Measurements from ENCODE around the gene QRFP.

DNA sequence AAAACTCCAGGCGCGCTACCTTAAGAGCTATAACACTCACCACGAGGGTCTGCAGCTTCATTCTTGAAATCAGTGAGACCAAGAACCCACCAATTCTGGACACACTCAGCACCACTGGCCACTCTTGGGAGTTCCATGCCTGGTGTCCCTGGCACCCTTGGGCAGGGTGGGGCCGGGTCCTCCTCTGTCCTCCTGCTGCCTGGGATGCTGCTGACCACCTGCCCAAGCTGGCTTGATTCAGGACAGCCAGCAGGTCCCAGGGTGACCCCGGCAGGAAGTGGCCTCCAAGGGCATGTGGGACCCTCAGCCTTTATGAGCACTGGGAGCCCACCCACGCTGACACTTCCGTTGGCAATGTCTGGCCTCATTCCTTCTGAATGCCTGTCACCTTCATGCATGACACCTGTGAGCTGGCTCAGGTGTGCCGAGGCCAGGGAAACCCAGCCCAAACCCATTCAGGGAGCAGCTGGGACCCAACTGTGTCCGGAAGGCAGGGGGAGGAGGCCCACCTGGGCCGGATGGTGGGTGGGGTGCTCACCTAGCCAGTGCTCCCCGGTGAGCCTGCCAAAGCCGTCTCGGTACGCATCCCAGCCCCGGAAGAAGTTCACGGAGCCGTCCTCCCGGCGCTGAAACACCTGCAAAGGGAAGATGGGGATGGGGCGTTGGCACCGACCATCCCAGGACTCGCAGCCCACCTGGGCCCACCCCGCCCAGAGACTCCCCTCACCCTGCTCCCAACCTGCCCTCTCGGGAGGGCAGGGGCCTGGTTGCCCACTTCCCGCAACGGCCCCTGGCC lies 14.8 kb upstream of the QRFP start:
- TF ChIP-seq YY1 (IDR thresholded peaks at IDR 0.05) (no peak), TAF1 (conservative IDR thresholded peaks at IDR 0.05) (no peak), EGR1 (IDR thresholded peaks at IDR 0.05; ENCODE audit: low read depth in 2 of 2) (no peak), RXRA (IDR thresholded peaks at IDR 0.05) (no peak), RAD21 (IDR thresholded peaks at IDR 0.05) (no peak), GABPA (IDR thresholded peaks at IDR 0.05 in 1 of 2, conservative IDR thresholded peaks at IDR 0.05 in 1 of 2) (no peak)
- TF ChIP-seq, protein P1, sequence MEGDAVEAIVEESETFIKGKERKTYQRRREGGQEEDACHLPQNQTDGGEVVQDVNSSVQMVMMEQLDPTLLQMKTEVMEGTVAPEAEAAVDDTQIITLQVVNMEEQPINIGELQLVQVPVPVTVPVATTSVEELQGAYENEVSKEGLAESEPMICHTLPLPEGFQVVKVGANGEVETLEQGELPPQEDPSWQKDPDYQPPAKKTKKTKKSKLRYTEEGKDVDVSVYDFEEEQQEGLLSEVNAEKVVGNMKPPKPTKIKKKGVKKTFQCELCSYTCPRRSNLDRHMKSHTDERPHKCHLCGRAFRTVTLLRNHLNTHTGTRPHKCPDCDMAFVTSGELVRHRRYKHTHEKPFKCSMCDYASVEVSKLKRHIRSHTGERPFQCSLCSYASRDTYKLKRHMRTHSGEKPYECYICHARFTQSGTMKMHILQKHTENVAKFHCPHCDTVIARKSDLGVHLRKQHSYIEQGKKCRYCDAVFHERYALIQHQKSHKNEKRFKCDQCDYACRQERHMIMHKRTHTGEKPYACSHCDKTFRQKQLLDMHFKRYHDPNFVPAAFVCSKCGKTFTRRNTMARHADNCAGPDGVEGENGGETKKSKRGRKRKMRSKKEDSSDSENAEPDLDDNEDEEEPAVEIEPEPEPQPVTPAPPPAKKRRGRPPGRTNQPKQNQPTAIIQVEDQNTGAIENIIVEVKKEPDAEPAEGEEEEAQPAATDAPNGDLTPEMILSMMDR (IDR thresholded peaks at IDR 0.05; ENCODE audit: low read depth, low read length, missing input control) = no peak
- TF ChIP-seq, protein P2, sequence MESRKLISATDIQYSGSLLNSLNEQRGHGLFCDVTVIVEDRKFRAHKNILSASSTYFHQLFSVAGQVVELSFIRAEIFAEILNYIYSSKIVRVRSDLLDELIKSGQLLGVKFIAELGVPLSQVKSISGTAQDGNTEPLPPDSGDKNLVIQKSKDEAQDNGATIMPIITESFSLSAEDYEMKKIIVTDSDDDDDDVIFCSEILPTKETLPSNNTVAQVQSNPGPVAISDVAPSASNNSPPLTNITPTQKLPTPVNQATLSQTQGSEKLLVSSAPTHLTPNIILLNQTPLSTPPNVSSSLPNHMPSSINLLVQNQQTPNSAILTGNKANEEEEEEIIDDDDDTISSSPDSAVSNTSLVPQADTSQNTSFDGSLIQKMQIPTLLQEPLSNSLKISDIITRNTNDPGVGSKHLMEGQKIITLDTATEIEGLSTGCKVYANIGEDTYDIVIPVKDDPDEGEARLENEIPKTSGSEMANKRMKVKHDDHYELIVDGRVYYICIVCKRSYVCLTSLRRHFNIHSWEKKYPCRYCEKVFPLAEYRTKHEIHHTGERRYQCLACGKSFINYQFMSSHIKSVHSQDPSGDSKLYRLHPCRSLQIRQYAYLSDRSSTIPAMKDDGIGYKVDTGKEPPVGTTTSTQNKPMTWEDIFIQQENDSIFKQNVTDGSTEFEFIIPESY (IDR thresholded peaks at IDR 0.05) = no peak
- TF ChIP-seq, protein P3, sequence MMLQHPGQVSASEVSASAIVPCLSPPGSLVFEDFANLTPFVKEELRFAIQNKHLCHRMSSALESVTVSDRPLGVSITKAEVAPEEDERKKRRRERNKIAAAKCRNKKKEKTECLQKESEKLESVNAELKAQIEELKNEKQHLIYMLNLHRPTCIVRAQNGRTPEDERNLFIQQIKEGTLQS (IDR thresholded peaks at IDR 0.05) = no peak
- TF ChIP-seq, protein P4, sequence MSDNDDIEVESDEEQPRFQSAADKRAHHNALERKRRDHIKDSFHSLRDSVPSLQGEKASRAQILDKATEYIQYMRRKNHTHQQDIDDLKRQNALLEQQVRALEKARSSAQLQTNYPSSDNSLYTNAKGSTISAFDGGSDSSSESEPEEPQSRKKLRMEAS (IDR thresholded peaks at IDR 0.05) = no peak

Measured in liver (tissue), 3 donors.